OCI-LY3 (cell line): Measurements from ENCODE around the gene NPLOC4.

Experiments used
- CTCF ChIP-seq: fragments of 200-600, 300-600 bp; sonication (generic); IDR thresholded peaks from 2 replicates; pipeline ENCODE4 v1.5.1; 2014; ENCODE audit warnings: antibody characterized with exemption, low read length, low read depth
- EZH2phosphoT487 ChIP-seq: fragments of 200-600 bp; shearing (Covaris generic); IDR thresholded peaks from 2 replicates; pipeline ENCODE4 v1.6.1; 2018; ENCODE audit warnings: antibody characterized with exemption, mixed run types, low read depth

DNA sequence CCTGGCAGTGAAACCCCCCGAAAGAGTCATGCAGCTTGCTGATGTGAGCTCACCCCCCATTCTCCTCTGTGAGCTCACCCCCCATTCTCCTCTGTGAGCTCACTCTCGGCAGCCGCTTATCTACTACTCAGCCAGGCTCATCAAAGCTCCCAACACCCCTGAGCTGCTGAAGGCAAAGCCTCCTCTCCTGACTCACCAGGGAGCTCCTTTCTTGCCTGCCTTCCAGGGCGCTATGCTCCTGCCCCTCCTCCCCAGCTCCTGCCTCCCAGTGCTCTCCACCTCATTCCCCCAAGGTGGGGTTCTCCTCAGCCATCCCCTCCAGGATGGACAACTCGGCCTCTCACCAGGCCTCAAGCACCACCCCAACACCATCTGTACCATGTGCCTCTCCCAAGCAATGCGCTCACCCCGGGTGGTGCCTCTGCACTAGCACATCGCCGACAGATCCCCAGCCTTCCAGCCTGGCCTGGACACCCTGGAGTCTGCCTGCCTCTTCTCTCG is 57.0 kb downstream of the NPLOC4 start:
- no peak for TF ChIP-seq EZH2phosphoT487
- TF ChIP-seq CTCF: no peak
